WERI-Rb-1 (cell line): ENCODE measurements around the gene THBD.

ENCODE experiments used
- DNase-seq: peaks from one replicate; pipeline ENCODE4 v3.0.0-alpha.2; 2020
- H3K27ac ChIP-seq: fragments of 250-450 bp; sonication (Bioruptor Pico); 2 replicates; pipeline ENCODE4 v1.5.1; 2020; ENCODE audit warnings: mild to moderate bottlenecking, moderate library complexity
- H3K27me3 ChIP-seq: fragments of 250-450 bp; sonication (Bioruptor Pico); 2 replicates; pipeline ENCODE4 v1.5.1; 2021; ENCODE audit warnings: mild to moderate bottlenecking, low read depth, moderate library complexity; ENCODE audit not compliant: insufficient read depth, severe bottlenecking
- H3K36me3 ChIP-seq: fragments of 250-450 bp; sonication (Bioruptor Pico); 2 replicates; pipeline ENCODE4 v1.5.1; 2020; ENCODE audit warnings: mild to moderate bottlenecking, moderate library complexity
- H3K4me3 ChIP-seq: 2 replicates; pipeline ENCODE4 v1.5.1; 2011; ENCODE audit warnings: low read depth, mild to moderate bottlenecking, control low read depth, low read length
- H3K9me3 ChIP-seq: fragments of 250-450 bp; sonication (Bioruptor Pico); 2 replicates; pipeline ENCODE4 v1.5.1; 2021; ENCODE audit warnings: mild to moderate bottlenecking, moderate library complexity; ENCODE audit not compliant: severe bottlenecking
- TF ChIP-seq, protein P1 (sequence below): IDR thresholded peaks from 2 replicates; pipeline ENCODE4 v1.5.1; 2011; ENCODE audit warnings: low read depth, mild to moderate bottlenecking, control low read depth, inconsistent platforms, low read length

The THBD gene

DNA sequence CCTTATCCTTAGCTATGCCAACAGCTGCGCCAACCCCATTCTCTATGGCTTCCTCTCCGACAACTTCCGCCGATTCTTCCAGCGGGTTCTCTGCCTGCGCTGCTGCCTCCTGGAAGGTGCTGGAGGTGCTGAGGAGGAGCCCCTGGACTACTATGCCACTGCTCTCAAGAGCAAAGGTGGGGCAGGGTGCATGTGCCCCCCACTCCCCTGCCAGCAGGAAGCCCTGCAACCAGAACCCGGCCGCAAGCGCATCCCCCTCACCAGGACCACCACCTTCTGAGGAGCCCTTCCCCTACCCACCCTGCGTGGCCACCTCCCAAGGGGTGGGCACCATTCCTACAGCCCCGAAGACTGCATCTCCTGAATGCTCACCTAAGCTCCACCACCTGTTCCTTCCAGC is 13.1 kb downstream of the THBD start:
- Histone ChIP-seq H3K4me3 (no peak overlapping the region), H3K9me3 (no peaks in the 10 kb centered on the region), H3K36me3 (no peaks in the 10 kb centered on the region), H3K27ac (no peak overlapping the region), H3K27me3 (peaks cover 97% of the 10 kb centered on the region)
- DNase-seq, result no peak
- TF ChIP-seq, protein P1, sequence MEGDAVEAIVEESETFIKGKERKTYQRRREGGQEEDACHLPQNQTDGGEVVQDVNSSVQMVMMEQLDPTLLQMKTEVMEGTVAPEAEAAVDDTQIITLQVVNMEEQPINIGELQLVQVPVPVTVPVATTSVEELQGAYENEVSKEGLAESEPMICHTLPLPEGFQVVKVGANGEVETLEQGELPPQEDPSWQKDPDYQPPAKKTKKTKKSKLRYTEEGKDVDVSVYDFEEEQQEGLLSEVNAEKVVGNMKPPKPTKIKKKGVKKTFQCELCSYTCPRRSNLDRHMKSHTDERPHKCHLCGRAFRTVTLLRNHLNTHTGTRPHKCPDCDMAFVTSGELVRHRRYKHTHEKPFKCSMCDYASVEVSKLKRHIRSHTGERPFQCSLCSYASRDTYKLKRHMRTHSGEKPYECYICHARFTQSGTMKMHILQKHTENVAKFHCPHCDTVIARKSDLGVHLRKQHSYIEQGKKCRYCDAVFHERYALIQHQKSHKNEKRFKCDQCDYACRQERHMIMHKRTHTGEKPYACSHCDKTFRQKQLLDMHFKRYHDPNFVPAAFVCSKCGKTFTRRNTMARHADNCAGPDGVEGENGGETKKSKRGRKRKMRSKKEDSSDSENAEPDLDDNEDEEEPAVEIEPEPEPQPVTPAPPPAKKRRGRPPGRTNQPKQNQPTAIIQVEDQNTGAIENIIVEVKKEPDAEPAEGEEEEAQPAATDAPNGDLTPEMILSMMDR, result no peak

DNA sequence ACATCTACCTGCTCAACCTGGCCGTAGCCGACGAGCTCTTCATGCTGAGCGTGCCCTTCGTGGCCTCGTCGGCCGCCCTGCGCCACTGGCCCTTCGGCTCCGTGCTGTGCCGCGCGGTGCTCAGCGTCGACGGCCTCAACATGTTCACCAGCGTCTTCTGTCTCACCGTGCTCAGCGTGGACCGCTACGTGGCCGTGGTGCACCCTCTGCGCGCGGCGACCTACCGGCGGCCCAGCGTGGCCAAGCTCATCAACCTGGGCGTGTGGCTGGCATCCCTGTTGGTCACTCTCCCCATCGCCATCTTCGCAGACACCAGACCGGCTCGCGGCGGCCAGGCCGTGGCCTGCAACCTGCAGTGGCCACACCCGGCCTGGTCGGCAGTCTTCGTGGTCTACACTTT is 13.7 kb downstream of the THBD start:
- TF ChIP-seq, protein P1, result no peak
- H3K4me3 ChIP-seq, result no peak overlapping the region
- H3K27me3 ChIP-seq, result peaks cover 97% of the 10 kb centered on the region

DNA sequence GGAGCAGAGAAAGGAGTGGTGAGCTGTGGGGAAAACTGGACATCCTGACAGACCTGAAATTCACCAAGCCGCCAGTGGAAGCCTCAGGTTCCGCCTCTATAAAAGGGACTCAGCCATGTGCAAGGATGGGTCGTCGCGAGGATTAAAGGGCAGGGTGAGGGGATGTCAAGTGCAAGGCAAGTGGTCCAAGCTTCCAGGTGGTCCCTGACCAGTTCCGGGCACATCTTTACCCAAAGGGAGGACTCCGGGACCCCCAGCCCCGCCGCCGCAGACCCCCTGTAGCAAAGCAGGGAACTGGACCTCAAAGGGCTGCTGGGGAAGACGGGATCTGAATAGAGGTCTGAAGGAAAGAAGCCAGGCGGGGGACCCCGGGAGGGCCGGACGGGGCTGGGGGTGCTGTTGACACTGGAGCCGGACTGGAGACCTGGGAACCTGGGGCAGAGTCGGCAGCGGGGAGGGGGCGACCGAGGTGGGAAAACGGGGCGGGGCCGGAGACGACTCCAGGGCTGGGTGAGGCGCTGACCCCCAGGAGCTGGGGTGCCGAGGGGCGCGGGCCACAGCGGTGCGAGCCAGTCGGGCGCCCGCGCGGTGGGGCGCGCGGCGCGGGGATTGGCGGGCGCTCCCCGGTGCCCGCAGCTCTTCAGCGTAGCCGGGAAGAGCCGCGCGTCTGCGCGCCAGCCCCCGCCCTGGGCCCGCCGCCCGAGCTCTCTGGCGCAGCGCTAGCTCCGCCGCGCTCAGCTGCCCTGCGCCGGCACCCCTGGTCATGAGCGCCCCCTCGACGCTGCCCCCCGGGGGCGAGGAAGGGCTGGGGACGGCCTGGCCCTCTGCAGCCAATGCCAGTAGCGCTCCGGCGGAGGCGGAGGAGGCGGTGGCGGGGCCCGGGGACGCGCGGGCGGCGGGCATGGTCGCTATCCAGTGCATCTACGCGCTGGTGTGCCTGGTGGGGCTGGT is 14.5 kb downstream of the THBD start, which contains the start of gene SSTR4:
Gene SSTR4 (plus strand): TSS at position 592 of the 951 bp plus-strand sequence. CDS start 172 bp downstream, at position 764.
- TF ChIP-seq, protein P1, result no peak
- Histone ChIP-seq H3K27ac (no peak within 1 kb of the TSS), H3K4me3 (no peak within 1 kb of the TSS), H3K36me3 (no peaks in the 10 kb centered on the region), H3K27me3 (peaks cover 97% of the 10 kb centered on the region), H3K9me3 (no peaks in the 10 kb centered on the region)
- no peak for DNase-seq

More for the DNA sequence above, 13.7 kb downstream of the THBD start:
- H3K9me3 ChIP-seq, result no peaks in the 10 kb centered on the region
- H3K27ac ChIP-seq, result no peak overlapping the region
- no peaks in the 10 kb centered on the region for H3K36me3 ChIP-seq
- DNase-seq, result no peak

DNA sequence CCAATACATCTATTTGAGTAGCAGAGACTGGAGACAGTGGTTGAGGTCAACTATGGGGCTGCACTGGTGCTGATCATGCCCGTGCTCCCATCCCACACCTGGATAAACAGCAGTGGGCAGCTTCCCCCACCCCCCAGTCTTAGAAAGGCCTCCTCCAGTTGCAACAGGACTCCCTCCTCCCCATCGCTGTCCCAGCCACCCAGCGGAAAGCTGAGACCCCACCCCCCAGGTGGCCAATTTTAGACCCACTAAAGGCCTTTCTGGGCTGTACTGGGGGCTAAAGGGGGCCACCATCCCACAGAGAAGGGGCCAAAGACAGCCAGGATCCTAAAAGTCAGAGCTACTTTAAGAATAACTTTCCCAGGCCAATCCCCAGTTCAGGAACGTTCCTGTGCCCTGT is 15.6 kb downstream of the THBD start:
- TF ChIP-seq, protein P1, result no peak
- DNase-seq, result no peak
- Histone ChIP-seq H3K27ac (no peak overlapping the region), H3K4me3 (no peak overlapping the region), H3K36me3 (no peaks in the 10 kb centered on the region), H3K27me3 (peaks cover 94% of the 10 kb centered on the region), H3K9me3 (no peaks in the 10 kb centered on the region)

DNA sequence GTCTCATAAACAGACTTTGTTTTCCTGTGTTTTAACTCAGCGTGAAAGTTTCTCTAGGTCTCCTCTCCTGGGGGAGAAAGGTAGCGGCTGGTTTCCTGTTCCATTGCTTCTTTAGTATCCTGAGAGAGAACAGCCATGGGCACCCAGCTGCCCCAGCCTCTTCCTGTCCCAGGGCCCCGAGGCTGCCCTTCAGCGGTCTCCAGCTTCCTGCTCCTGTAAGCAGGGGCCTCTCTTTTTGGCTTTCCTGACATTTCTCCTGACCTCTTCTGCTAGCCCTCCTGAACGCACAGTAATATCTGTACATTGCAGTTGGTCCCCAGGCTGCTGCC is 16.8 kb downstream of the THBD start:
- DNase-seq, result no peak
- H3K36me3 ChIP-seq, result no peaks in the 10 kb centered on the region
- no peak overlapping the region for H3K4me3 ChIP-seq
- H3K27me3 ChIP-seq, result peaks cover 94% of the 10 kb centered on the region
- H3K9me3 ChIP-seq, result no peaks in the 10 kb centered on the region
- no peak overlapping the region for H3K27ac ChIP-seq
- TF ChIP-seq, protein P1, result no peak
